Medulla oblongata (tissue), 1 donor: ENCODE data around the gene GIT2.
"Not testable (repeated sequence)": the region's sequence is repeated elsewhere in the genome, so short reads cannot be mapped to it uniquely, and the experiment has no call there.

Source experiments
- DNase-seq: peaks from one replicate; pipeline ENCODE4 v3.0.0-alpha.2; 2015; ENCODE audit errors: extremely low spot score

GIT2 gene

DNA sequence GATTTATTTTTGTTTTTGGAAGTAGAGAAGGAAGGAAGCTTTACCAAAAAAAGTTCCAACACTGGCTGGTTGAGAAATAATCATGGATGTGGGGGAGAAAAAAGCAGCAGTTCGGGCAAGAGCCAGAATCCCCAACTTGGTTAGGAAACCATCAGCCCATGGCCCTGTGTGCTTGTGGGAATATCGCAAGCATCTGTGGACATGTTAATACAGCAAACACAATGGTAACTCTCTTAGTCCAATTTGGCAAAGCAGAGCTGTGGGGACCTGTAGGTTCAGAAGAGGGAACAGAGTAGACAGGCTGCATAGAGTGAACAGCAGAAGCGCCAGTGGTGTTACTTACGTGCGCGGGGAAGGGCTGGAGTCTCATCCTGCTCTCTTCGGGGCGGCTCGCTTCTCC is 49.3 kb downstream of the GIT2 start:
- no peak for DNase-seq

DNA sequence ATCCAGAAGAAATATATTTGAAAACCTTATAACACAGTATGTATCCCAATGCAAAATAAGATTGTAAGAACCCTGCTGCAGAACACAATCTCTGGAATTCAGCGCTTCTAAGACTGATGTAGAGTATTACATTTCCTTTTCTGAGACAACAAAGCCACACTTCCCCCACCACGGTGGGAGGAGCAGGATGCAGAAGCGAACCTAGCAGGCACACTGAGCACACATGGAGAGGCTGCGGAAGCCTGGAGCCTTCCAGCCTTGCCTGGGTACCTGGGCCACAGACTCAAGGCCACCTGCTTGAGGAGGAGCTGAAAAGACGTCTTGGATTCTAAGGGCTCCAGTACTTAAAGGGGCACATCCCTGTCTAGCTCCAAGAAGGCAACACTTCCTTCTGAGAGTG is 49.7 kb downstream of the GIT2 start:
- peak; percentile 61 for DNase-seq

GRCh38 chr12:109944561-109945359 is 51.4 kb downstream of the GIT2 start:
- DNase-seq = peak; percentile 38

DNA sequence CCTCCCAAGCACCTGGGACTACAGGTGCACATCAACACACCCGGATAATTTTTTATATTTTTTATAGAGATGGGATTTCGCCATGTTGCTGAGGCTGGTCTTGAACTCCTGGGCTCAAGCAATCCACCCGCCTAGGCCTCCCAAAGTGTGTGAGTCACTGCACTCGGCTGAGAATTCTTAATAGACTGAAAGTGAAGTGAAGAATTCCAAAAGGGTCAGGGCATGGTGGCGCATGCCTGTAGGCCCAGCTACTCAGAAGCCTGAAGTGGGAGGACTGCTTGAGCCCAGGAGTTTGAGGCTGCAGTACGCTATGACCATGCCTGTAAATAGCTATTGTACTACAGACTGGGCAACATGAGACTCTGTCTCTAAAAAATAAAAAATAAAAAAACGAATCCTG is 52.4 kb downstream of the GIT2 start:
- DNase-seq = no peak

DNA sequence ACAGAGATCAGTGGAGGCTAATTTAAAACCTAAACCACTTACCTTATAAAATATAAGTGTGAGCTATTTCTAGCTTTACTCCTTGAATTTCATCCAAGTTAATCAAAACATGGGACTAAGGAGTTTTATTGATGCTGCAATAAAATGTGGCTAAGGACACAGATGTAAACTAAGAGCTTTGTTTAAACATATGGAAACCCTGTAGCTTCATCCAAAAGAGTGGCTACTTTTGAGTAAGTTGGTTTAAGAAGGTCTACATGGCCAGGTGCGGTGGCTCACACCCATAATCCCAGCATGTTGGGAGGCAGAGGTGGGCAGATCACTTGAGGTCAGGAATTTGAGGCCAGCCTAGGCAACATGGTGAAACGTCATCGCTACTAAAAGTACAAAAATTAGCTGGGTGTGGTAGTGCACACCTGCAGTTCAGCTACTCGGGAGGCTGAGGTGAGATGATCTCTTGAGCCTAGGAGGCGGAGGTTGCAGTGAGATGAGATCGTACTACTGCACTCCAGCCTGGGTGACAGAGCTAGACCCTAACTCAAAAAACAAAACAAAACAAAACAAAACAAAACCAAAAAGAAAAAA is 55.7 kb downstream of the GIT2 start:
- no peak for DNase-seq

- no peak for DNase-seq
Observed at GRCh38 chr12:109939504-109939903, 56.7 kb downstream of the GIT2 start.

DNA sequence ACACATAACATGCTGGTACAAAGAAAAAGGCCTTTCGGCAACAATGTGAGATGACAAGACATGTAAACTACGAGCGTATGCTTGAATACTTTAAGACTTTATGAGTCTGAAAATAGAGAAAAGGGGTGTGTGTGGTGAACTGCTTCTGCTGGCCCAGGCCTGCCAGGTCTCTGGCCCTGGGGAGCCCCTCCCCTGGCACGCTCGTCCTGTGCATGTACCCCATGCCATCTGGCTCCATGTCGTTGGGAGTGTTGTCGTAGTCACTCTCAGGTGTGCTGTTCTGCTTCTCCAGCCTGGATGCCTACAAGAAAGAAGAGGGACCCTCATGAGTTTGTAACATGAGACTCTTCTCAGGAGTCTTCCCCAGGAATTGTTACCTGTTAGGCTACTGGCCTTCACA is 57.2 kb downstream of the GIT2 start:
- DNase-seq = no peak

DNA sequence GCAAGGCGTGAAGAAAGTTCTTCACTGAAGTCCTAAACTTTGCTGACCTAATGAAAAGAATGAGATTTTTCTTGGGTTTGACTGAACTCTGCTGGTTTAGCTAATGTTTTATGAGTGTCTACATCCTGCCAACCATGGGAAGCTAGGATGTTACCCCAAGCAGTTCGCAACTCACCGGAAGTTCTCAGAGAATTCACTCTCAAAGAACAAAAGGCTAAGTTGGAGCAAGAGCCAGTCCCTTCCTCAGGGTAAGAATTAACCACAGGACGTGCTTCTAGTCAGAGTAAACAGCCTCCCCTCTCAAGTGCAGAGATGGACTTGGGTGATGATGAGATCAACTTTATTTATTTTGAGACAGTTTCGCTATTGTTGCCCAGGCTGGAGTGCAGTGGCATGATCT is 58.8 kb downstream of the GIT2 start:
- no peak for DNase-seq

DNA sequence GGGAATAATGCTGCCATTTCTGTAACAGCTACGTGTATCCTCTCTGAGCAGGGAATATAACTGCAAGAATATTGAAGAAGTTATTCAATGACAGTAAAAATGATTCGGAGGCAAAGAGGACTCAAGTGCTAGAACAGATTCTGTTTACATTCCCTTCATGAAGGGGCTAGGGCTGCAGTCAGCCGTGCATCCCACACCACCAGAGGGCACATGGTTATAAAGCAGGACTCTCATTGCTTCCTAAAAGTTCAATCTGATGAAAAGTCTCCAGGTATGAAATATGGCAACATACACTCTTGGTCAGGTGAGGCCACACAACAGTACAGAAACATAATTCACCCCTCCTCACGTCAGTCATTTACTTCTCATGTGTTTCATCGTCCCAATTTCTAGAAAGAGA is 62.1 kb downstream of the GIT2 start:
- DNase-seq = no peak

DNA sequence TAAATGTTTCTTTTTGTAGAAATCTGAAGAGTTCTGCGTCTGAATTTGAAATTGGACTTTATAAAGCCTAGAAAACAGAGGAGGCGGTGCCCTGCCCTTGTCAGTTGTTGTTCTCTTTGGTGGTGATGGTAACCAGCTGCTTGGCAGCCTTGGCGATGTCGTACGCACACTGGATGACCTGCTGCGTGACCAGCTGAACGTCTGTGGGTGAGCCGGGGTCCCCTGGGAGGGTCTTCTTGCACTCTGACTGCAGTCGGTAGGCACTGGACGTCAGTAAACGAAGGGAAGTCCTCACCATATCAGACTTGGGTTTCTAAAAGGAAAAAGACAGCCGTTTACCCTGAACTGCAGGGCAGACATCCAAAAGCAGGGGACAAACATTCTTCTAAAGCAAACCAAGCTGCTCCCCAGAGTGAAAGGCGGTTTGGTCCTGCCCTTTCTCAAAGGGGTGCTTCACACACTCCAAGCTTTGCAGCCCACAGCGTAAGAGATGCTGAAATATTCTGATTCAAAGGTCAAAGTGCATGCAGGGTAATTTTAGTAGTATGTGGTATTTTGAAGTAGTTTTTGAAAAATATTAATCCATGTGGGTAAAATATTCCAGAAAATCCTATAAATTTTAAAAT is 63.2 kb downstream of the GIT2 start:
- no peak for DNase-seq

DNA sequence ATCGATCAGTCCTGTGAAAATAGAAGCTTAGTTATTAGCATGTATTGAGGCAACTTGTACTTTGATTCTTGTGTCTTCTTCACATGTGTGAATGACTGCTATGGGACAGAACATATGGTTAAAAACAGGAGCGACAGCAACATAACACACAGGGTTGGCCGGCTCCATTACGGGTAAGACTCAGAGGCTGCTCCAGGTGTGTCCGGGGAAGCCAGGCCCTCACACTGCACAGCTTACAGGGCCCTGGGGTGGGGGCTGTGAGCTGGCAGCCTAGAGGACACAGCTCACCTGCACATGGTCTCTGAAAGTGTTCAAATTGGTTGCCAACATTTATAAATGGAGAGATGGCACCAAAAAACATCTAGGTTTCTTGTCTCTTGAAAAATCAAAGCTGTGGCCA is 65.0 kb downstream of the GIT2 start:
- DNase-seq = no peak

GRCh38 chr12:109930028-109930800 is 66.0 kb downstream of the GIT2 start:
- no peak for DNase-seq

DNA sequence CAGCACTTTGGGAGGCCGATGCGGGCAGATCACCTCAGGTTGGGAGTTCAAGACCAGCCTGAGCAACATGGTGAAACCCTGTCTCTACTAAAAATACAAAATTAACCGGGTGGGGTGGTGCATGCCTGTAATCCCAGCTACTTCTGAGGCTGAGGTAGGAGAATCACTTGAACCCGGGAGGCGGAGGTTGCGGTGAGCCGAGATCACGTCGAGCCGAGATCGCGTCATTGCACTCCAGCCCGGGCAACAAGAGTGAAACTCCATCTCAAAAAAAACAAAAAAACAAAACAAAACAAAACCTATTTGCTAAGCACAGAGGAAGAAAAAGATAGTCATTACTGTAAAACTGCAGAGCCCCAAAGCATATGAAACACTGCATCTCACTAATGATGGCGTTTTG is 66.8 kb downstream of the GIT2 start:
- DNase-seq = not testable (repeated sequence)

GRCh38 chr12:109928058-109928656 is 68.0 kb downstream of the GIT2 start:
- DNase-seq = no peak

DNA sequence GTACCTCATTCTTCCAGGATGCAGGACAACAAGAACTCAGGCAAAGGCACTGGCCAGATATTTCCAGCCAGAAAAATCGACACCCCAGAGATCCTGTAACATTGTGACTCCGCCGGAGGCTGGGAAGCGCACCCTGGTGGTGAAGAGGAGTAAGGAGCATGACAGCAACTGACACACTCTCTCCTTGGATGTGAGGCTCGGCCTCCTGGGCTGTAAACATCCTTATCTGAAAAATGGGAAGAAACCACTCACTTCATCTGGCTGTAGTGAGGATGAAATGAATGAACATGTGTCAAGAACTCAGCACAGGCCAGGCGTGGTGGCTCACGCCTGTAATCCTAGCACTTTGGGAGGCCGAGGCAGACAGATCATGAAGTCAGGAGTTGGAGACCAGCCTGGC is 68.5 kb downstream of the GIT2 start:
- DNase-seq = no peak

DNA sequence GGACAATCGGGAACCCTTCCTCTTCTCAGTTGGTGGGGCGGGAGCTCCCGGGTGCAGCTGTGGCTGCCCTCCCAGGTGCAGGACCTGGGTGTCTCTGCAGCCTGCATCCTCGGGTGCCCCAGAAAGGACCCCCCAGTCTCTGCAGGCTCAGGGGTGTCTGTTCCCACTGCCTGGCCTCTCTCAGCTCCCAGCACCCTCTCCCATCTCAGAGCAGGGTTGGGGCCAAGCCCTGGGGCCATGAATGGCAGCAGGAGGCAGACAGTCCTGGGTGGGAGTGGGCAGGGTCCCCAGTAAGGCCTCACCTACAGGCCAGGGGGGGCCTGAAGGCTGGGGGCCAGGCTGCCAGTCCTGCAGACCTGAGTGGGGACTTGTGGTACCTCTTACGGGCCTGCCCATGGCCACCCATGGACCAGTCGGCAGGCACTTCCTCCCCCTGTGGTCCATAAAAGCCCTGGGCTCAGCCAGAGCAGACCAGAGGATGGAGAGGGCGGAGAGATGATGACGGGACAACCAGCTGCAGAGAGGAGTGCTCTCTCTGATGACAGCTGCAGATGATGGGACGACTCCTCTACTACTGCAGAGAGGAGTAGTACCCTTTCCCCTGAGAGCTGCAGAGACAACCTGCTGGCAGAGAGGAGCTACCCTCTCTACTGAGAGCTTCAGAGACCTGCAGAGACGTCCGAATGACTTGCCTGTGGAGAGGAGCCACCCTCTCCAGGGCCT is 69.5 kb downstream of the GIT2 start:
- DNase-seq = no peak

- DNase-seq = no peak
Observed at GRCh38 chr12:109926016-109926415, 70.2 kb downstream of the GIT2 start.

GRCh38 chr12:109925185-109925840 is 70.9 kb downstream of the GIT2 start:
- no peak for DNase-seq

DNA sequence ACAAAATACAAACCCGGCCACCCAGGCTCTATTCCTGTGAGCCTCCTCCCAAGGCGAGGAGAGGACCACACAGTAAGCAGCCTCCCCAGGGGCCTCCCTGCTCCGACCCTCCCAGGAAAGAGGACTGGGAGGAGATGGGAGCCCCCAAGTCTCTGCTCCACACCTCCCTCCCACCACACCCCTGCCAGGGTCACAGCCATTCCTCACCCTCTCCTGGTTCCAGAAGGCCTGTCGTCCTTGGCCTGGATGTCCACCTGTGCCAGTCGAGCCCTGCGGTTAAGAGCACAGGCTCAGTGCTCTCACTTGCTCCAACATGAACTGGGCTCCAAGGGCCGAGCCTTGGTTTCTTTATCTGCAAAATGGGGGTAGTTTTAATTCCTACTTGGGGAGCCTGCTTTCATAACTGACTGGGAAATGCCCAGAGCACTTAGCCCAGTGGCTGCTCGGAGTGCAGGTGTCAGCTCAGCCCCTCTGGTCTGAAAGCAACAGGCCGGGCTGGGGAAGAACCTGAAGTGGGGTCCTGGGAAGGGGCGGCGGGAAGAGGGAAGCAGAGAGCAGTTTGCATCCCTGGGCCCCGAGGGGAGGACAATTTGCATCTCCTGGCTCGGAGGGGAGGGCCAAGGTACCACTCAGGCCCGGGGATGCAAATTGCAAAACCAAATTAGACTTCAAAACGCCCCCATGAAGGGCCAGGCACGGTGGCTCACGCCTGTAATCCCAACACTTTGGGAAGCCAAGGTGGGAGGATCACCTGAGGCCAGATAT is 72.5 kb downstream of the GIT2 start:
- no peak for DNase-seq

- no peak for DNase-seq
Observed at GRCh38 chr12:109923038-109923437, 73.1 kb downstream of the GIT2 start.
